Osteoblast (primary cell): ENCODE measurements around the gene SNCAIP. TPM values are rescaled to one million over a fixed set of nuclear protein-coding genes. Genes with fewer than 3 reads are reported as not detected.

Experiments
- DNase-seq: peaks from one replicate; pipeline ENCODE4 v3.0.0; 2011; ENCODE audit warnings: low spot score, mixed read lengths; ENCODE audit not compliant: insufficient read length; ENCODE audit errors: missing footprints
- H2AFZ ChIP-seq: 2 replicates; pipeline ENCODE4 v1.6.0; 2011; ENCODE audit warnings: mild to moderate bottlenecking, low read length
- H3K27ac ChIP-seq: 2 replicates; pipeline ENCODE4 v1.5.1; 2011; ENCODE audit warnings: mild to moderate bottlenecking, low read depth, low read length, moderate library complexity
- H3K27me3 ChIP-seq: 2 replicates; pipeline ENCODE4 v1.6.0; 2012; ENCODE audit warnings: mild to moderate bottlenecking, control low read depth, inconsistent platforms, low read length, moderate library complexity; ENCODE audit not compliant: insufficient read depth
- H3K36me3 ChIP-seq: 2 replicates; pipeline ENCODE4 v1.5.1; 2011; ENCODE audit warnings: mild to moderate bottlenecking, low read length, control low read depth, moderate library complexity; ENCODE audit not compliant: insufficient read depth
- H3K4me1 ChIP-seq: 2 replicates; pipeline ENCODE4 v1.5.1; 2011; ENCODE audit warnings: mild to moderate bottlenecking, low read length, control low read depth, moderate library complexity; ENCODE audit not compliant: insufficient read depth
- H3K4me2 ChIP-seq: 2 replicates; pipeline ENCODE4 v1.6.0; 2011; ENCODE audit warnings: mild to moderate bottlenecking, low read length; ENCODE audit not compliant: insufficient read depth
- H3K4me3 ChIP-seq: fragments of 200-600 bp; sonication (generic); 3 replicates; pipeline ENCODE4 v1.5.1; 2012; ENCODE audit warnings: mild to moderate bottlenecking, low read length, inconsistent platforms; ENCODE audit not compliant: insufficient read depth
- H3K79me2 ChIP-seq: 2 replicates; pipeline ENCODE4 v1.6.0; 2012; ENCODE audit warnings: mild to moderate bottlenecking, low read length, control low read depth, inconsistent platforms; ENCODE audit not compliant: insufficient read depth
- H3K9me3 ChIP-seq: 2 replicates; pipeline ENCODE4 v1.5.1; 2011; ENCODE audit warnings: low read depth, low read length, control low read depth
- H4K20me1 ChIP-seq: 2 replicates; pipeline ENCODE4 v1.6.0; 2012; ENCODE audit warnings: mild to moderate bottlenecking, low read length, control low read depth; ENCODE audit not compliant: insufficient read depth
- CTCF ChIP-seq: IDR thresholded peaks from 2 replicates; pipeline ENCODE4 v1.5.1; 2011; ENCODE audit warnings: mild to moderate bottlenecking, low read depth, low read length, moderate library complexity; ENCODE audit errors: extremely low read depth
- total RNA-seq: library from RNA; depleted of rRNA; stranded (reverse); fragments of >200 nt; gene quantifications from 2 replicates; pipeline ENCODE4 v1.2.3, GENCODE V29; 2012

SNCAIP gene
- total RNA-seq, 1 donor: 6.2 TPM

- Histone ChIP-seq H3K79me2 (no peaks in the 10 kb centered on the region), H3K36me3 (no peaks in the 10 kb centered on the region), H3K27ac (no peak overlapping the region), H4K20me1 (no peaks in the 10 kb centered on the region), H2AFZ (no peak overlapping the region), H3K4me1 (no peaks in the 10 kb centered on the region), H3K9me3 (no peaks in the 10 kb centered on the region), H3K4me2 (no peak overlapping the region), H3K27me3 (no peaks in the 10 kb centered on the region), H3K4me3 (no peak overlapping the region)
- no peak for DNase-seq
- no peak for TF ChIP-seq CTCF
Measured at GRCh38 chr5:122426301-122426700, 114.3 kb downstream of the SNCAIP start.

- Histone ChIP-seq H3K27me3 (no peaks in the 10 kb centered on the region), H3K4me1 (no peaks in the 10 kb centered on the region), H3K9me3 (no peaks in the 10 kb centered on the region), H3K4me3 (no peak overlapping the region), H2AFZ (no peak overlapping the region), H4K20me1 (no peaks in the 10 kb centered on the region), H3K79me2 (no peaks in the 10 kb centered on the region), H3K27ac (no peak overlapping the region), H3K36me3 (no peaks in the 10 kb centered on the region), H3K4me2 (no peak overlapping the region)
- TF ChIP-seq CTCF: no peak
- no peak for DNase-seq
Measured at GRCh38 chr5:122427621-122428020, 115.6 kb downstream of the SNCAIP start.

DNA sequence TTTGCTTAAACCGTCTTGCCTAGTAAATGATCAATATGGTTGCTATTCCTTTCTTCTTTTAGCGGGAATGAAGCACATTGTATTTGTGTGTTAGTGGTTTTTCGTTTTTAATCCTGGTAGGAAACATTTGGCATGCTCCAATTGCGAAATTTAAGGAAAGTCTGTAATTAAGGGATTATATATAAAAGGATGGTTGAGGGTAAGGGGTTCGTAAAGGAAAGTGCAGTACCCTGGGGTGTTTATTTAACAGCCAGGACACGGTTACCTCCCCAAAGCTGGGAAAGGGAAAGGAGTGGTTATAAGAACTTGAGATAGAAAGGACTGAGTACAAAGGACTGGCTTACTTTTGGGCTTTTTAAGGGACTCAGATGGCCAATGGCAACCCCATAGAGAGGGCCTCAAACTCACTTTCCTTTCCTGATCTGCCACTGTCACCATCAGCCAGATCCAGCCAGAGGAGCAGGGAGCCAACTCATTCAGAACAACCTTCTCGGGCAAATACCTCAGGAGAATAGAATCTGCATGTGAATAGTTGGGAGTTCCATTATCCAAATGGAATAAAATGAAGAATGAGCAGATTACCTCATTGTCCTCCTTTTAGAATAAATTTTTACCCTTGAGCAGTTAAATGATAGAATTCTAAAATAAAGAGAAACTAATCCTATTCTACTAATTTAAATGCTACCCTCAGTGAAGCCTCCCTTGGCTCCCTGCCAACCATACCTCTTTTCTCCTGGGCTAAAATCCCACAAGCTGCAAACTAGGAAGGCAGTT is 117.7 kb downstream of the SNCAIP start:
- Histone ChIP-seq H4K20me1 (no peaks in the 10 kb centered on the region), H3K4me1 (no peaks in the 10 kb centered on the region), H2AFZ (no peak overlapping the region), H3K36me3 (no peaks in the 10 kb centered on the region), H3K4me3 (no peak overlapping the region), H3K4me2 (no peak overlapping the region), H3K27me3 (no peaks in the 10 kb centered on the region), H3K9me3 (no peaks in the 10 kb centered on the region), H3K79me2 (no peaks in the 10 kb centered on the region), H3K27ac (no peak overlapping the region)
- DNase-seq: no peak
- no peak for TF ChIP-seq CTCF

GRCh38 chr5:122430319-122430586 is 118.2 kb downstream of the SNCAIP start:
- no peak overlapping the region for H3K4me2 ChIP-seq
- no peaks in the 10 kb centered on the region for H3K9me3 ChIP-seq
- no peak for DNase-seq
- no peaks in the 10 kb centered on the region for H3K4me1 ChIP-seq
- no peak overlapping the region for H3K4me3 ChIP-seq
- H3K36me3 ChIP-seq: no peaks in the 10 kb centered on the region
- TF ChIP-seq CTCF: no peak
- H3K79me2 ChIP-seq: no peaks in the 10 kb centered on the region
- no peaks in the 10 kb centered on the region for H4K20me1 ChIP-seq
- no peak overlapping the region for H2AFZ ChIP-seq
- H3K27ac ChIP-seq: no peak overlapping the region
- no peaks in the 10 kb centered on the region for H3K27me3 ChIP-seq
